Hematopoietic multipotent progenitor cell treated with erythropoietin and hydrocortisone succinate and interleukin-3 and kit ligand, for 6 days (in vitro differentiated cells): ENCODE data around the gene SFRP4.

Source experiments
- DNase-seq: peaks from one replicate; pipeline ENCODE4 v3.0.0-alpha.2; 2015

The SFRP4 gene

DNA sequence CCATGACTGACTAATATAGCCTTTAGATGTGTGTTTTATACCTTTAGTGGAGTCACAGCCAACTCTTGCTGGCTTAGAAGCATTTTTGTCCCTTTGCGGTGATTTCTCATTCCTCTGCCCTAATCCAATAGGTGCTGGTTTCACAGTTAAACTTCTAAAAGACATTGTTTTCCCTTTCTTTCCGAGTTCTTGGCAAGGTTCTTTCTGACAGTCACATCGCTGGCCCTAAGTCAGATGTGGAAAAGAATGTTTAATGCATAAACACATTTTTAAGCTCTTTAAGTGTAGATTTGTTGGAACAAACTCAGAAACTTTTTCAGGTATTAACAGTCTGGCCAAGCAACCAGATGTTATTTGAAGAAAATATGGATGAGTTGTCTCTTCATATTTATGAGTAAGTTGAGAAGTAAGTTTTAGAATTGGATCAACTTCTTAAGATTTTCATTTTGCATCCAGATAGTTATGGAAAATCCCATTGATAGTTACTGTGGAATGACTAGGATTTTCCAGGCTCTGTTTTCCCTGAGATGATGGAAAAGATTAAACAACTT, 7.9 kb upstream of the SFRP4 start:
- DNase-seq = no peak

DNA sequence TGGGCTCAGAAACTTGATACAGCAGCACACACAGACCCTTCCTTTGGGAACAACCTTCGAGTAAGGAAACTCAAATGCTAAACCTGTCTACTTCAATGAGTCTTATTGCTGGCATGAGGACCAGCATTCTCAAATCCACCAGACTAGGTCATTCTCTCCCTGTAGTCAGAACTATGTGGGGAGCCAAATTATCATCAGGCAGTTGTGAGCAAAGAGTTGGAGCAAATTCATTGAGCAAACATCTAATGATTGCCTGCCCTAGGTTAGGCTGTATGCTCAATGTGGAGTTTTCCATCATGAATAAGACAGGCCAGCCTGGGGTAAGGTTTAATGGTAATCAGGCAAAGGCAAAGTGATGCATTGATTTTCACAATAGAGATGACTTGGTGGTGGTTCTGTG, 7.4 kb upstream of the SFRP4 start:
- DNase-seq = no peak

DNA sequence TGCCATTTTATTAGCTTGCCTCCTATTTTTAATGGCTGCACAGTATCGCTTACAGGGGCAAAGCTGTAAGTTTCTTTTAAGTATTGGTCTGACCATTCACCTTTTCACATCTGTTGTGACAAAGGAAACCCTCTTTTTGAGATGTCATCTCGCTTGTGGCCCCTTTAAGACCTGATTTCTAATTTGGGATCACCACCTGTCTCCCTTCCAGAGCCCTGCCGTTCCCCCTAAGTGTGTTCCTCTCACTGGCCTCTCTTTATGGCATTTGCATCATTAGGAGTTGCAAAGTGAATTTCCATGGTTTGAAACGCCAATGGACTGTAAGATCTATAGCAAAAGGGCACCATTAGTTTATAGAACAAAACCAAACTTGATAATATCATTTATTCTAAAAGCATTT, 5.3 kb upstream of the SFRP4 start:
- DNase-seq = peak; percentile 37

DNA sequence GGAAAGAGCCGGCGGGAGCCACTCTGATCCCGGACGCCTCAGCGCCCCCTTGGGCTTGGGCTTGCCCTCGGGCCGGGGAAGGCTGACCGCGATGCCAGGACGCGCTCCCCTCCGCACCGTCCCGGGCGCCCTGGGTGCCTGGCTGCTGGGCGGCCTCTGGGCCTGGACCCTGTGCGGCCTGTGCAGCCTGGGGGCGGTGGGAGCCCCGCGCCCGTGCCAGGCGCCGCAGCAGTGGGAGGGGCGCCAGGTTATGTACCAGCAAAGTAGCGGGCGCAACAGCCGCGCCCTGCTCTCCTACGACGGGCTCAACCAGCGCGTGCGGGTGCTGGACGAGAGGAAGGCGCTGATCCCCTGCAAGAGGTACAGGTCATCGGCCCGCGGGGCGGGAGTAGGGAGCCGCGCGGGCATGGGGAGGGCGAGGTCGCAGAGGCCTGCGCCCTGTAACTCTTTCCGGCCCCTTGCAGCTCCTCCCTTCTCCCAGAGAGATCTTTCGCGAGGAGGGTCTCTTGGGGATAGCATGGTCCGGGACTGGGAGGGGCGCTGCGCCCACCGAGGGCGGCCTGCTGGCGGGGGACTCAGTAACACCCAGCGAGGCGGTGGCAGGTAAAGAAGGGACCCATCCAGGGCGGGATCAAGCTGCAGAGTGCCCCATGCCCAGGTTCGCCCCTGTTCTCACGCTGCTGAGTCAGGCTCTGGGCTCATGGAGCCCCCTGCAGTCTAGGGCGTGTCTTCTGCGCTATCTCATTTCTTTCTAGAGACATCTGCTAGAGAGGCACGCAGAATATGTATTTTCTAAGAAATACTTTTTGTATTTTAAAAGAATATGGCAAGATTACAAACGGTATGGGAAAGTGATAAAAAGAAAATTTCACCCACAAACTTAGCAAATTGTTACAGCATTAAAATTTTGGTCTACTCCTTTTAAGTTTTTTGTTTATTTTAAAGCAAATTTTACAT, 4.5 kb upstream of the SFRP4 start:
- peak; percentile 96 for DNase-seq

DNA sequence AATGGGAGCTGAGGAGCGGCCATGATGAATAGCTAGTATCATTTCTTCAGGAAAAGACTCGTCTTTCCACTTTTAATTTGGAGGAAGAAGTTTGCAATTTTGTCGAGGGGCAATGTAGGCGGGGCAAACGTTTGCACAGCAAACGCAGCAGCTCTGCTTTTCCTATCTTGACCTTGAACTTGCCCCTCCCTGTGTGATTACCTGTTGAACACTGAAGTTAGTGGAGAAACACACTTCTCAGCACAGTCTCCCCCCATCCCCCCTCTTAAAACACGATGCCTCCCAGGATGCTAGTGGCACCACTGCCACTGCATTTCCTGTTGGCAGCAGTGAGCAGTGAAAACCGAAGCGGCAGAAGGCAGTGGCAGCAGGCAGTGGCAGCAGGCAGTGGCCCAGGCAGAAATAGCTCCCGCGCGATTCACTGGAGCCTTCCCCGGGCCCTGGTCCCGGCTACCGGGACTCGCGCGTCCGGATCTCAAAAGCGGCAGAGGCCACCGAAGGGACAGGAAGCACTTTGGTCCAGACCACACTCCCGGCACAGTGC, 3.8 kb upstream of the SFRP4 start, which contains the start of gene EPDR1:
EPDR1 (plus strand) TSS at position 336 of the 544 bp plus-strand sequence. CDS start 300 bp downstream, outside the sequence.
- DNase-seq = peak; percentile 96

DNA sequence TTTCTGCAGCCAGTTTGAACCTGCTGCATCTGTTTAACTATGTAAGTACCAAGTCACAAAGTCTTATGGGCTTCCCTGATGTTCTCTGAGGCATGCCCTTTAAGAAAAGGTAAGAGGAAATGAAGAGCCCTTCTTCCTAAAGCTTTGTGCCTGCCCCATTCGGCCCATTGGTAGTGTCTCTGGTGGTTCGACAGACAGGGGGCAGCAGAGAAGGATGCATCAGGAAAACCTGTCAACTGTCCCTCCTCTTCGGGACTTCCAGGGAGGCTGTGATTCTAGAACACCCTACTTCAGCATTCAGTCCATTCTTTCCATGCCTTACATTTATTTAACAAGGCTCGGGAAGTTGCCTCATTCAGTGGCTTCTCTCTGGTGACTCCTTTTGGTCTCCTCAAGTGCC, 1.9 kb upstream of the SFRP4 start:
- DNase-seq = no peak

DNA sequence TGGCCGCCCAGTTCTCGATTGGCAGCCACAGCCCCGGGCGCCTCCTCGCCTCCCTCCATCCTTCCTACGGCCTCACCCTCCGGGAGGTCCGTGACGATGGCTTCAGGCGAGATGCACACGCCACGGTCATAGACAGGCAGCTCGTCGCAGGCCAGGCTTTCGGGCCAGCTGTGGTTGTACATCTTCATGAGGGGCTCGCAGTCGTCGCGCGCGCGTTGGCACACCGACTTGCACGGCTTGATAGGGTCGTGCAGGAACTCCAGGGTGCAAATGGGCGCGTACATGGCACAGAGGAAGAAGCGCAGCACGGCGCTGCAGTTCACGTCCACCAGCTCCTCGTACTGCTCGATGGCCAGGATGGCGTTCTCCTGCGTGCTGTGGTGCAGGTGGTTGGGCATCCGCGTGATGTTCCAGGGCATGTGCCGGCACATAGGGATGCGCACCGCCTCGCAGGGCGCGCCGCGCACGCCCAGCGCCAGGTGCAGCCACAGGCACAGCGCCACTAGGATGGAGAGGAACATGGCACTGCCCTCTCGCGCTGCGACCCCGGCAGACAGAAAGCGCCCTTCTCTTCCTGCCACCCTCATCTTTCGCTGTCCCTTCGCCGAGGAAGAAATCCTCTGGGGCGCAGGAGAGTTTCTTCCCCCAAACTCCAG, 472 bp downstream of the SFRP4 start:
- DNase-seq = peak; percentile 46

DNA sequence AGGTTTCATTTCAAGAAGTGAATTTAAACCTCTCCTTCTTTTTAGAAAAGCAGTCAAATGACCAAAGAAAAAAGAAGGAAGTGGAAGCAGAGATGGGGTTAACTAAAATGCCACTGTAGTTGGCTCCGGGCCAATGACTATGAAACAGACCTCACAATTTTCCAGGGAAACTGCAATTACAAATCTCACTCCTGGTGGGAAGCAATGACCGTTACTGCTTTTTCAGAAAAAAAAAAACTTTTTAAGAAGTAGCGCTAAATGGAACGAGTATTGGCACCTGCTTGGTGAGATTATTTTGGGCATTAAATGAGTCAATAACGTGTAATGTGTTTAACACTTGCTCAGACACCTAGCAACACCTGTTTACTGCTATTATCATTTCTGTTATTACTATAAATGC, 1.2 kb downstream of the SFRP4 start:
- DNase-seq = peak; percentile 69

DNA sequence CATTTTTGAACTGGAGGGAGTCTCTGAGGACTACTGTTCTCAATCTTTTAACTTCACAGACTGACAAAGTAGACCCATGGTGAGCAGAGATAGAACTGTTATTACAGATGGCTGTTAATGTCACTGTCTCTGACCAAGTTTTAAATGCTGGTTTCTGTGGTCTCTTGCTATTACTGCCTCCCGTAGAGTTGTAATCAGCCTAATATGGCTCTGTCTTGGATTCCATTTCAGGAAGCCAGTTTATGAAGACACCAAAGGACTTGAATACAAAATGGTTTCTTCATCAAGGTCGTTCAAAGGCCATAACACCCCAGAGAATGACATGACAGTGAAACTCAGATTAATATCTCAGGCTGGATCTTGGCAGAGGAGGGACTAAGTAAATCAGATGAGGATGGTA, 3.9 kb downstream of the SFRP4 start:
- DNase-seq = peak; percentile 40

DNA sequence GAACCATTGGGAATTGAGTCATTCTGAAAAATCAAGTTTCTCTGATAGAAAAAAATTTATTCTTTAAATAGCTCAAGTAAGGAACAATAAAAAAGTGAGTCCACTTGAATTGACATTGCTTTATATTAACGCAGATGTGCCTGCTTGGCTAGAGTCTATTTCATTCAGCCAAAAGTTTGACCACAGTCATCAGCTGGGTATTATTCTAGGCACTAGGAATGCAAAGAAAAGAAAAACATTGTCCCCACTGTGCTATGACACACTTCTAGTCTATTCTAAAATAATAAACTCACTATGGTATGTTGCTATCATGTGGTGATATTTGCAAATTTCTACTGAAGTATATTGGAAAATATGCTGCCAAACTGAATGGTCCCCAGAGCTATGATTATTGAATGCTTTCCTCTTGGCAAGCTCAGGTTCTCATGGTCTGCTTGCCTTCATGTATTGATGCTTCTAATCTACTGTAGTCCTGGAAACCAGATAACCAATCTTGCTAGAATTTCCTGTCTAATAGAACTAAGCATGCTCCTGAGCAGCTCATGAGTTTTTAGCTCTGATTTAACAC, 8.3 kb downstream of the SFRP4 start:
- DNase-seq = no peak

DNA sequence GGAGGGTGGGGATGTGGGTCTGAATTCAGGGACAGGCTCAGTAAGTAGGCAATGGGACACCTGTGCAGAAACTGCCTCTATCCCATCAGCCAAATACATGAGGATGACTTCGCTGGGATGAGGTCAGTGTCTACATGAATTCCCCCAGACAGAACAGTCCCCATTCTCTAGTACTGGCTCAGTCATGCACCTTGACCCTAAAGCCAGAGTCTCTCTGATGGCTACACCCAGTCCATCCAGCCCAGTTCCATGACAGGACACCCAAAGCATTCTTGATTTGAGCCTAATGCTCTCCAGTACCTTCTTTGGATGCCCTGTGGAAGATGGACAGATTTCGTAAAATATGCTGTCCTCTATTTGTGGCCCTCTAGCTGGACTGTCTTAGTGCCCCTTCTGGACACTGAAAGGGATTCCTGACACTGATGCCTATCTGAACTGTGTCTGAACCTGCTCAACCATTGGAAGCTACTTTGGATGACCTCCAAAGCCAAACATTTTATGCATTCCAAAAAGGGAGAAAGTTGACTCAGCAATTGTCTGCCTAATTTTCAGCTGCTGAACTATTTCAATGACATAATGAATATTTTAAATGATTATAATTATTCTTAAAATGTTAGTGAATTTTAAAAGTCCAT, 14.6 kb downstream of the SFRP4 start:
- no peak for DNase-seq

DNA sequence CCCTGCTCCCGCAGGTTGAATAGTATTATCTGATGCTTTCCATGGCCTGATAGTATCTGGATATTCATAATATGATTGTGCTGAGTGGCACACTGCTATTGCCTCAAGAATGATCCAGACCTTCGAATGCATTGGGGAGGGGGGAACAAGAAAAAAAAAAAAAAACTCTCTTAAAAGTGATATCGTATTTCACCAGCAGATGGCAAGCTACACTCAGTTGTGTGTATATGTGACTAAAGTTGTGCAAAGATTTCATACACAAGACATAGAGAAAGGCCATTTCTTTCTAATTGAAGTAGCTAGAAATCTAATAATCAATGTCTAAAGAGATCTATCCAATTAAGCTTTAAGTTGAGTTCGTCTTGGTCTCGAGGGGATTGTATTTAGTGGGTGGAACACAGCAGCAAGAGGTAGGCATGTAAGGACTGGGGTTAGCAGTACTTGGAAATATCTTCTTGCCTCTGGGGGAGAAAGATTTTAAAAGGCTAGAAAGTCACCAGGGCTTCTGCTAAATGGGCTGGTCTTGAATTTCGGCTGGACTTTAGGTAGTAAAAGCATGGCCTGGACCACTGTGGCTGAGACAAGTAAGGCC, 15.3 kb downstream of the SFRP4 start:
- peak; percentile 74 for DNase-seq

DNA sequence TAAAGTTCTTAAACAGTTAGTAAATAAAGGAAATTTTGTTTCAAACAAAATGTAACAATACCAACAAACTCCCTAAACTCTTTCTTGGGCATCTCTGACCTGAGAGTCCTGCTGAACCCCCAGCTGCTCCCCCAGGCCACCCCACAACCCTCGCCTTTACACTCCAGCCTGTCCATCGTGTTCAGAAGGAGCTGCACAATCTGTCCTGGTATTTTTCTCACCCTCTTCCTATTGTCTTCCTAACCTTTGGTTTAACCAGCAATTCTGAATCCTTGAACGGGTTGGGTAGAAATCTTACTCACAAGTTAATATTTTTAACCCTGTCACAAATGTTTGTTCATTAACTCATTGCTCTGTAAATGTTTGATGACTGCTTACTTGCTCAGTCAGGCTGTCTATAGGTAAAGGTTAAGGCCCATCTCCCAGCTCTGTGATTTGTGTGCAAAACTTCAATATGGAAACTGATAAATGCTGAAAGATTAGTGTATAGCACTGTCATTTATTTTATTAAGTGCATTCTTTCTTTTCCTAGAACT, 16.8 kb downstream of the SFRP4 start:
- no peak for DNase-seq

DNA sequence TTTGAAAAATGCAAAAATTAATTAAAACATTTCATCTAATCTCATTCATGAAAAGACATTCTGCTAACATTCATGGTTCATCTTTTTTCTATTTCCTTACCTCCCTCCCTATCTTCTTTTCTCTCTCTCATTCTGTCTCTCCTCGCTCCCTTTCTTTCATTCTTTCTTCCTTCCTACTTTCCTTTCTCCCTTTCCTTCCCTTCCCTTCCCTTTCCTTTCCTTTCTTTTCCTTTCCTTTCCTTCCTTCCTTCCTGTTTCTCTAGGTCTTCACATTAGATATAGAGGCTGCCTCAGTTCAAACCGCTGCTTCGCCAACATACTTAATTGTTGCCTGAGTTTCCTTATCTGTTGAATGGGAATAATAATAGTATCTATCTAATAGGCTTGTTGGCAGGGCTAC, 21.9 kb downstream of the SFRP4 start:
- DNase-seq = no peak

DNA sequence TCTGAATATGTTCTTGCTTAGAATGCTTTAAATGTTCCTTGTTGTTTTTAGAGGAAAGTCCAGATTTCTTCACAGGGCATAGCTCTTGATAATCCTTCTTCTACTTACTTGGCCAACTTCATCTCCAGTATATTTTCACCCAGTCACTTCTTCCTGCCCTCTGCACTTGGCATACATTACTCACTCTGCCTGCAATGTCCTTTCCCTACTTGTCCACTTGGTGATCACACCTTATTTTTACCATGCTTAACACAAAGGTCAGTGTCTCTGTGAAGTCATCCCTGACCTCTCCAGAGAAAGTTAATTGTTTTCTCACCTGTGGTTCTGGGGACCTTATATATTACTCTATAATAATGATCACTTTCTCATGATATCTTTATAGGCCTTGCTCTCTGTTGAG, 23.3 kb downstream of the SFRP4 start:
- no peak for DNase-seq

DNA sequence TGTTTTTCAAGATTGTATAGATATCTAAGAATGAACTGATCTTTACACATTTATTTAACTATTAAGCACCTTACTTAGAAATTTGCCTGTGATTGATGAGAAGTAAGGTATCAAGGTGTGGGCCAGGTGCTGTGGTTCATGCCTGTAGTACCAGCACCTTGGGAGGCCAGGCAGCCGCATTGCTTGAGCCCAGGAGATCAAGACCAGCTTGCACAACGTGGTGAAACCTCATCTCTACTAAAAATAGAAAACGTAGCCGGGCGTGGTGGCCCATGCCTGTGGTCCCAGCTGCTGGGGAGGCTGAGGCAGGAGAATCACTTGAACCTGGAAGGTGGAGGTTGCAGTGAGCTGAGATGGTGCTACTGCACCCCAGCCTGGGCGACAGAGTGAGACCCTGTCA, 34.5 kb downstream of the SFRP4 start:
- no peak for DNase-seq
